ENCODE results near the gene ZBTB20.

- TF ChIP-seq SPI1 (IDR thresholded peaks at IDR 0.05; ENCODE audit: borderline replicate concordance, low read depth) (no peak), CTCF (IDR thresholded peaks at IDR 0.05; ENCODE audit: insufficient read depth, low read length) (no peak), REST (IDR thresholded peaks at IDR 0.05; ENCODE audit: insufficient replicate concordance, low read depth) (no peak)
These were observed 638.1 kb downstream of the ZBTB20 start for GRCh38 chr3:114508976-114509375.
